NCI-H460 (cell line): ENCODE results near the gene FOXJ3. TPM values are rescaled to one million over a fixed set of nuclear protein-coding genes. Genes with fewer than 3 reads are reported as not detected.
A peak's percentile ranks its signal among the peaks of the same experiment; 100 is the strongest.

ENCODE experiments used
- DNase-seq: peaks from one replicate; pipeline ENCODE4 v3.0.0-alpha.2; 2016; ENCODE audit warnings: low read depth; ENCODE audit errors: extremely low read depth
- total RNA-seq: library from RNA; depleted of rRNA; stranded (reverse); fragments of >200 nt; shearing (Covaris generic); gene quantifications from 2 replicates; pipeline ENCODE4 v1.2.3, GENCODE V29; 2014

Gene FOXJ3
- total RNA-seq, 1 experiment from 2014 or later = 30.0 TPM

DNA sequence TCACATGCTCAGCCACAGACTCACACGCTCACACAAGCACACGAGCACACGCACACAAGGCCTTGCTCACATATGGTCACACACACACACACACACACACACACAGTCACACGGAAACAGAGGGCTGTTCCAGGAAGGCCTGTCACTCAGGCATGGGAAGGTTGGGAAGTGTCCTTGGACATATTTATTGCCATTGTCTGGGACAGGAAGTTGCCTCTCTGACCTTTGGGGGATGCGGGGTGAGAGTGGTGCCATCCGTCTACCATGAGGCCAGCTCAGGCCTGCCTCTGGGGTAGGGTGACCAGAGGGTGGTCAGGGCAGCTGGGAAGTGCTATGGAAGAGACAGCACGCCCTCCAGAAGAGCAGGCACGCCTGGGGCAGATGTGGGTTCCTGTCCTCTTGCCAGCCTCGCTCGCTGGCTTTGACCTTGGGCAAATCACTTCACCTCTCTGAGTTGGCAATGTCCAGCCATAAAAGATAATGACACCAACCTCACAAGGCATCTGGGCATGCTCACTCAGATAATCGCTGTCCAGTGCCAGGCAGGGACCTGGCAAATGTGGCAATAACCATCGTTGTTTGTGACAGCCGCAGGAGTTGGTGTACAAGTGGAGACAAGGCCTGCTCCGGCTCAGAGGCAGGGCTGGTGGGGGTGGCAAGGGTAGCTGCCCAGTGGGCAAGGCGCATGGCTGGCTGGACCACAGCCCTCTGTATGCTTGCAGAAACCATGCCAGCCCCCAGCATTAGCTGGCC is 162.5 kb downstream of the FOXJ3 start:
- no peak for DNase-seq

DNA sequence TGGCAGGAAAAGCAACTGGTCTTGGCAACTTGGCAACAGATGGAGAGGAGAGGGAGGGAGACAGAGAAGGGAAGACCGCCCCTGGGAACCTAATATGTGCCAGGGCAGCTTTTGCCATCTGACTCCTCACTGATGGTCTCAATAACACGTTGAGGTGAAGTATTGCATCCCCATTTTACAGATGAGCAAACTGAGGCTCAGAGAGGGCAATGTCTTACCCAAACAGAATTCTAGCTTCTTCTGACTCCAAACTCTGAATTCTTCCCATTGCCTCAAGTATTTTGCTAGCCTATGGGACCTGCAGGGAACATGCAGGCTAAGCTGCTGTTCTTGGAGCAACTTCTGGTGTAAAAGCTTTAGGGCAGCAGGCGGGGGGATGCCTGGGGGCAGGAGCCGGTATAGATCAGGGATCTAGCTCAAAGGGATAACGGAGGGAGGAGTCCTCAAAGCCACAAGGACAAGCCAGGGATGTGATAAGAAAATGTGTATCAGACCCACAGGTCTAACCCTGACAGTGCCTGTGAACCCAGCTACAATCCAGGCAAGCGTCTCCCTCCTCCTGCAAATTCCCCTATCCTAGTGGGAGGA is 163.3 kb downstream of the FOXJ3 start:
- no peak for DNase-seq

DNA sequence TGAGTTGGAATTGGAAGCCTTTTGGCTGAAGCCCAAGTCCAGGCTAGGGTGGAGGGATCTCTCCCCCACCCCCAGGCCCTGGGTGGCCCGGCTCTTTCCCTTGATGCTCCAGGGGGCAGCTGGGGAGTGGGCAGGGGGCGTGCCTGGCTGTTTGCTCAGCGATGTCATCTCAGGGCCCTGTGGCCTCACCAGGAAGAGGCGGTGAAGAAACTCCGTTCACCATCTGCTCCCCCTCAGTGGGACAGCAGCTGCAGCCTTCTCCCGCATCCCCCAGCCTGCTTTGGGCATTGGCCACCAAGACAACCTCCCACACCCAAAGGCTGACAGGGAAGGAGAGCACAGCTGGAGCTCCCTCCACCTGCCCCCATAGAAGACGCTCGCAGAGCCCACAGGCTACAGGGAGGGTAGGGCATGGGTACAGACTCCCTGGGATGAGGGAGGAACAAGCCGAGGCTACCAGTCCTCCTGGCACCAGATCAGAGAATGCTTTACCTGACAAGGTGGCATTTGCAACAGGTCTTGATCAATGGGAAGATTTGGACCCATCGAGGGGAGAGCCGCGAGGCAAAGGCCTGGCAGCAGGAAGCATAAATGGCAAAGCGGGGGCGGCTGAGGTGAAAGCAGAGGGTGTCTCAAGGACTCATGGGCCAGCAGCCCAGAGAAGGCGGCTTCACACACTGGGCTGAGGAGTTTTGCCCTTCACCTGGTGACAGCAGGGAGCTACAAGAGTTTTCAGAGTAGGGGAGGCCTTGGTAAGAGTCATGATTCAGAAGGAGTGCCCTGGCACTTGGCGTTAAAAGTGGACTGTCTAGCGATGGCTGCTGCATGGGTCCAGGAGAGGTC is 164.0 kb downstream of the FOXJ3 start:
- no peak for DNase-seq

DNA sequence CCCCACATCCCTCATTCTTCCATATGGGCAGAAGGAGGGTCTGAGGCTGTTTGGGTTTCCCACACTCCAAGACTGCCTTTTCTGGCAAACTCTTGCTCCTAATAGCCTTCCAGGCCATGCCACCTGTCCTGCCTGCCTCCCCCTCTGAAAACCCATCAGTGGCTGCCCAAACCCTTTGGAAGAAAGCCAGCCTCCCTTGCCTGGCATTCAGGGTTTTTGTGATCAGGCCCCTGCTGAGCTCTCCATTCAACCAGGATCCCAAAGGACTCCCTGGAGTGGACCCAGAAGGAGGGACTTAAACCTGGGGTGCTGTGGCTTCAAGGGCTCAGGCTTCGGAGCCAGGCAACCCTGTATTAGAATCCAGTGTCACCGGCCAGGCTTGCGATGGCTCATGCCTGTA is 166.3 kb downstream of the FOXJ3 start:
- no peak for DNase-seq

DNA sequence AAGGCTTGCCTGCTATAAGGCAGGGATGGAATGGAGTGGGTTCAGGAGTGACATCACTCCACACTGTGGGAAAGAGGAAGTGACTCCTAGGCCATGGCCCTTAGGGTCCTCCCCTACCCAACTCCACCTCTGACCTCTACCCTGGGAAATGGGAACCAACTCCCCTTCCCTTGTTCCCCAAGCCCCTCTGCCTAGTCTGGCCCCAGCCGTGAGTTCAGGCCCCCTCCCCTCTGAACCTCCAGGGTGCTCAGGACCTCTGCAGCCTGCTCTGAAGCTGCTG is 166.7 kb downstream of the FOXJ3 start:
- DNase-seq = no peak

DNA sequence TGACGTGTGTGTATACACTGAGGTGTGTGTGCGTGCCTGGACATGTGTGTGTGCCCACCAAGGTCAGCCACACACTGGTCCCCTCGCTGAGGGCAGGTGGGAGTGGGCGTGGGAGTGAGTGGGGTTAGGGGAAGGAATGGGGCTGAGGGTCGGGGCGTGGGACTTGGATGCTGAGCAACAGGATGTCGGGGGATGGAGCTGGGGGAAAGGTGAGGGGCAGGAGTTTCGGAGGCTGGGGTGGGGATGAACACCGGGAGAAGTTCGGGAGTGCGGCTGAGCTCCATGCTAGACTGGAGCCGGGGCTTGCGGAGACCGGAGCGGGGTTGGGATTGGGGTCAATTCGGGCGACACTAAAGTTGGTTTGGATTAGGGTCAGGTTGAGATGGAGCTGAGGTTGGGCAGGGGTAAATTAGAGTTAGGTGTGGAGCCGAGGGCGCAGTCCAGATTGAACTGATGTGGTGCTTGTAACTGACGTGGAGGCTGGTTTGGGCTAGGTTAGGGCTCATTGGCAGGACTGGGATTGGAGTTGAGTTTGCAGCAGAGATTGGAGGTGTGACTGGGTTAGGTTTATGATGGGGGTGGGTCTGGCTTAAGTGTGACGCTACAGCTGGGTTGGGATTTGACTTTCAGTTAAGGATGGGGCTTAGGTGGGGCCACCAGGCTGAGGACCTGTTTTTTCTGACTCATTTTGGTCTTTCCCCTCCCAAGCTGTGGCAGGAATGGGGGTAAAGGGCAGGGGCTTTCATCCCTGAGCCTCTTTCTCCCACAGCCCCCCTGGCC is 167.2 kb downstream of the FOXJ3 start:
- no peak for DNase-seq

DNA sequence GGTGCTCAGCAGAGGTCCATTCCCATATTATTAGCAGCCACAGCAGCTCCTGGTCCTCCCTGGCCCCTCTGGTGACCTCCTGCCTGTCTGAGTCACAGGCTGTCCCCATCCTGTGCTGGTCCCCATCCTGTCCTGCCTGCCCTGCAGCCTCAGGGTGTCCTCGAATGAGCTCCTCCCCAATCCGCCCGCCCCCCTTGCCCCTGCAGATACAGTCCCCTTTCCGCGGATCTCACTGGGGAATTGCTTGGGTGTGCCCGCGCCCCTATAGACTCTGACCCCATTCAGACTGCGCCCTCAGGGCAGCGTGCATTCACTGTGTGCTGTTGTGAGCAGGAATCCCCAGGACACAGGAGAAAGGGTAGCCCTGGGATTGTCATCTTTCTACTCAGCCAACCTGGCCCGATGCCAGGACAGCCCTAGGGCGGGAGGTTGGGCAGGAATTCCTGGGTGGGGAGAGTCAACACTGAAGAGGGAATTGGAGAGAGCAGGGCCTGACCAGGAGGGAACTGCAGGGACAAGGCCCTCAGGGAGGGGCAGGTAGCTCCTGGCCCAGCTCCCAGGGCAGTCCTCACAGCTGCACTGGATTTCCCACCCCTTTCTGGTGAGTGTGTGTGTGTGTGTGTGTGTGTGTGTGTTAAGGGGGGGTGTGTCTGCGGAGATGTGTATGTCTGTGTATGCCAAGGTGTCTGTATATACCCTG is 169.4 kb downstream of the FOXJ3 start:
- DNase-seq = peak; percentile 31

DNA sequence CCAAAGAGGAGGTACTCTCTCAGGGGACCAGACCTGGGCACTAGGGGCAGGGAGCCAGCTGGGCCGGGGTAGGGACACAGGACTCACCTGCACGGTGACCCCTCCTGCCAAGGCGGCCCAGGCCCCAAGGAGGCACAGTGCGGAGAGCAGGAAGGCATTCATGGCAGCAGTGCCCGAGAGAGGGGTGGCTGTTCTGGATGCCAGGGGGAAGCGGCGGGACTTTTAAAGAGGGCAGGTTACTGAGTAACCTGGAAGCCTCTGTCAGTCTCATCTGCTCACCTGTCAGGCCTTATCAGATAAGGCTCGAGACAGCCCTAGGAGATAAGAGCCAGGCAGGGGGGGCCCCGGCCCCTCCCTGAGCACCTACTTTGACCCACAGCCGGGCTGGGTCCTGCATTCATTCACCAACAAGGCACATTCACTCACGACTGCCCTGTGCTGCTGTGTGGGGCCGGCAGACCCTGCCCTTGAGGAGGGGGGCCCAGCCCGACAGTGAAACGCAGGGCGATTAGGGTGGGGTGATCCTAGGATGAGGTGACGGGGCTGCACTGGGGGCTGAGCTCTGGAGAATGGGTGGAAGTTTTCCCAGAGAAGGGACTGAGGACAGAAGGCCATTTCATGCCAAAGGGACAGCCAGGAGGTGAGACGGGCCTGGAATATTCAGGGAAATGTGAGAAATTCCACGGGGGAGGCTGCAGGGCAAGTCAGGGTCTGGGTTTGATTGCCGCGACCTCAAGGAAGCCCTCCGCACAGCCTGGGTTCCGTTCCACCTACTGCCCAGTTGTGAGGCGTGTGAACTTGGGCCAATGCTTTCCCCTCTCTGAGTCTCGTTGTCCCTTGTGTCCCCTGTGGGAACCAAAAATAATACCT is 170.2 kb downstream of the FOXJ3 start, which contains the start of gene GUCA2A:
Gene GUCA2A, minus strand, starts transcription at position 195 of the 870 bp plus-strand sequence. Its CDS starts 33 bp downstream, at position 162.
- no peak for DNase-seq

DNA sequence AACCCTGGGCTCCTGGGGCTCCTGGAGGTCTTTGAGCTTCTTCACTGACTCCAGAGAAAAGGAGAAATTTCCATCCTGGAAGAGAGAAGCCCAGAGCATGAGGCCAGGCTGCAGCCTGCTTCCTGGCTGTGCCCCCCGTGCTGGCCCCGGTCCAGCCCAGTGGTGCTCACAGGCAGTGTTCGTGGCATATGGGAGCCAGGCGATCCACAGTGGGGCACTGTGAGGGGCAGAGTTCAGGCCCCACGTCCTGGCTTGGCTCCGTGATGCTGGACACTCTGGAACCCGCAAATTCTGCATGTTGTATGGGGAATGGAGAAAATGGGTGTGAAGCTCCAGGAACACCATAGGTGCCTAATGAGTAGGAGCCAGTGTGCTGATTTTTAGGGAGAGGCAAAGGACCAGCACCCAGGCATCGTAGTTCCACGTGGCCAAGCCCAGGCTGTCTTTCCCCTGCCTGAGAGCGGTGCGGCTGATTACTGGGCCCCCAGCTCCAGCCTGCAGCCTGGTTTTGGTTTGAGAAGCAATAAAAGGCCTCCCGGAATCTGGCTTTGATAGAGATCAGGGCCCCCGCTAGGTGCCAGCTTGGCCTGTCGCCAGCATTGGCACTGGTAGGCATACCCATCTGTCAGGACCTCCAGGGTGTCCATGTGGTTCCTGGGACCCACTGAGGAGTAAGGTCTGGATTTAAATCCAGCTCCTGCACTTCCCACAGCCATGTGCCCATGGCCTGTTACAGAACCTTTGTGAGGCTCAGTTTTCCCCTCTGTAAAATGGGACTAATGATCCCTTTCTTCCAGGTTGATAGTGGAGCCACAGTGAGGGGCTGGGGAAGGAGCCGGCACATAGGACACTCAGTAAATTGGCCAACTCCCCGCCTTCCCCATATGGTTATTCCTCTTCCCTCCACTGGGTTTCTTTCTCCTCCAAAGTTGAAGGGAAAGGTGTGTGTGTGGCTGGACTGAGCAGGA is 171.2 kb downstream of the FOXJ3 start:
- DNase-seq = no peak

DNA sequence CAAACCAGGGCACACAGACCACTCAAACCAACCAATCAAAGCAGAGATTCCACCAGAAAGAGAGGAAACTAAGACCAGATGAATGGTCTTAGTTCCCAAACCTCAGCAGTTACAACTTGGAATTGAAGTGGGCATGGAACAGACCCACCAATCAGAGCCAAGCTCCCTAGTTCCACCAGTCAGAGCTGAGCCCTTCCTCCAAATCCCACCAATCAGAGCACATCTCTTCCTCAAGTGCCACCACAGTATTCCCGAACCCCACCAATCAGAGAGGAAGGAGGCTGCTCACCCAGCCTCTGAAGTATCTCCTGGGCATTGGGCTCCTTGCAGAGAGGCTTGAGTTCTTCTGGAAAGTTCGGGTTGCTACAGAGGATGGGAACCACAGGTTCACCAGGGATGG is 171.9 kb downstream of the FOXJ3 start:
- no peak for DNase-seq

DNA sequence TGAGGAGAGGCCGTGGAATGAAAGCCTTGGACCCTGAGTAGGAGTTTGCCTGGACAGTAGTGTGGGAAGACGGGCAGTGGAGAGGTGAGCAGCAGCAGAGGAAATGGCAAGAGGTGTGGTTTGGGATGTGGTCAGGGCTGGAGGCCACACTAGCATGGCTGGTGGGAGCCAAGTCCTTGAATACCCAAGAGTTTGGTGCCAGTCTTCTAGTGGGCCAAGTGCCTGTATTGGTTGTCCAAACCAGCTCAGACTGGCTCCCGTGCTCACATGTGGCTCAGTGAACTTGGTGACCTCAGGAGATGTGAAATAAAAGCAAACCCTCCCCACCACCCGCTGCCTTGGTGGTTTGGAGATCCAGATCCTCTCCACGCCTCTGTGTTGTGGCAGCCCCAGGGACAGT is 172.9 kb downstream of the FOXJ3 start:
- DNase-seq = no peak

DNA sequence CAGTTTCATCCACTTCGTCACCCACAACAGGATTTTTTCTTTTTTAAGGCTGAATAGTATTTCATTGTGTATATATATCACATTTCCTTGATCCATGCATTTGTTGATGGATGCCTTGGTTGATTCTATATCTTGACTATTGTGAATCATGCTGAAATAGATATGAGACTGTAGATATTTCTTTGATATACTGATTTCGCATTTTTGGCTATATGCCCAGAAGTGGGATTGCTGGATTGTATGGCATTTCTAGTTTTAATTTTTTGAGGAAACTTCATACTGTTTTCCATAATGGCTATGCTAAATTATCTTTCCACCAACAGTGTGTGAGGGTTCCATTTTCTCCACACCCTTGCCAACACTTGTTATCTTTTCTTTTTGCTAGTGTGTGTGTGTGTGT is 176.8 kb downstream of the FOXJ3 start:
- DNase-seq = no peak

DNA sequence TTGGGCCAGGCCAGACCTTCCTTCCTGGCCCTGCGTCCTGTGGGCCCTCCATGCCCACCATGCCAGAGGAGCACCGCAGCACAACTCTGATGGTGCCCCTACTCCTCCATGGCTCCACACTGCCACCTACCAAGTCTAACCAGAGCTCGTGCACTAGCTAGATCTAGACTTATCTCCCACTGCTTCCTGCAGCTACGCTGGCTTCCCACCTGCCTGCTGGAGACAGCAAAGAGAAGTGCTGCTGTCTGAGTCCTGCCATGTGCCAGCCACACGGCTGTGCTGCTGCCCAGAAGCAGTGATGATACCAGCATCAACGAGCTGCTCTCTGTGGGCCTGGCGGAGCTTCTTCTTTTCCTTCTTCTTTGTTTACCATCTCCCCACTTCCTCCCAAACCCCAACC is 177.4 kb downstream of the FOXJ3 start:
- no peak for DNase-seq

DNA sequence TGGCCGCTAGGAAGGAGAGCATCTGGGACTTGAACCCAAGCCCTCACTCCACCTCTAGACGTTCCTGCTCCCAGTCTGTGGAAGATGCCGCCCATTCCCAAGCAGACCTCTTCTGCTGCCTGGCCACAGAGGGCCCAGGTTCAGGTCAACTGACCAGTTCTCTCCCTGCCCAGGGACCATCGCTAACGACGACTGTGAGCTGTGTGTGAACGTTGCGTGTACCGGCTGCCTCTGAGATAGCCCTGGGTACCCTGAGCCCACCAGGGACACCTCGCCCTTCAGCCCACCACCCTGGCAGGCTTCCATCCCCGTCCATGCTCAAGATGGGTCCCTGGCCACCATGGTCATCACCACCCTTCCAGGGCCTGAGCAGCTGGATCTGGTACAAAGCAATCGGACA is 179.7 kb downstream of the FOXJ3 start:
- no peak for DNase-seq

DNA sequence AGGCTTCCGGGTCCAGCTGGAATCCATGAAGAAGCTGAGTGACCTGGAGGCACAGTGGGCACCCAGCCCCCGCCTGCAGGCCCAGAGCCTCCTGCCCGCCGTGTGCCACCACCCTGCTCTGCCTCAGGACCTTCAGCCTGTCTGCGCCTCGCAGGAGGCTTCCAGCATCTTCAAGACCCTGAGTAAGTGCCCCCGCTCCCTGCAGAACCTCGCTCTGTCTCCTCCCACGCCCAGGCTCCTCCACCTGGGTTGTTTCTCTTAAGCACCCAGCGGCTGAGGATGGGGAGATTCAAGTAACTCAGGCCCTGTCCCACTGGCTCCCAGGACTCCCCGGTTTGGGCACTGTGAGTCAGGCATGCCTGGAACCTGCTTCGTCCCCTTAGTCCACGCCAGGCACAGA is 180.3 kb downstream of the FOXJ3 start:
- no peak for DNase-seq

DNA sequence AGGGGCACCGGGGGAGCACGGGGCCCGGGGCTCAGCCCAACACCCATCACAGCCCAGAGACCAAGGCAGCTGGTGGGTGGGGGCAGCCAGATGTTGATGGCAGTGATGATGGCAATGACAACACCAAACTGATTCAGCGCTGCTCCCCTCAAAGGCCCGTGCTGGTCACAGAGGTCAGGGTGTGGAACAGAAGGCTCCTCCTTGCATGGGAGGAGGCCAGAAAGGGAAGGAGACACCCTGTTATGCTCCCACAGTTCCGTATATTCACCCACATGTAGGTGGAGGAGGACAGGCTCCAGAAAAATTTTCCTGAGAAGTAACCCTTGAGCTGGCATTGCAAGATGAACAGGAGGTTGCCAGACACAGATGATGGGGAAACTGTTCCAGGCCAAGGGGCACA is 181.4 kb downstream of the FOXJ3 start:
- DNase-seq = no peak

DNA sequence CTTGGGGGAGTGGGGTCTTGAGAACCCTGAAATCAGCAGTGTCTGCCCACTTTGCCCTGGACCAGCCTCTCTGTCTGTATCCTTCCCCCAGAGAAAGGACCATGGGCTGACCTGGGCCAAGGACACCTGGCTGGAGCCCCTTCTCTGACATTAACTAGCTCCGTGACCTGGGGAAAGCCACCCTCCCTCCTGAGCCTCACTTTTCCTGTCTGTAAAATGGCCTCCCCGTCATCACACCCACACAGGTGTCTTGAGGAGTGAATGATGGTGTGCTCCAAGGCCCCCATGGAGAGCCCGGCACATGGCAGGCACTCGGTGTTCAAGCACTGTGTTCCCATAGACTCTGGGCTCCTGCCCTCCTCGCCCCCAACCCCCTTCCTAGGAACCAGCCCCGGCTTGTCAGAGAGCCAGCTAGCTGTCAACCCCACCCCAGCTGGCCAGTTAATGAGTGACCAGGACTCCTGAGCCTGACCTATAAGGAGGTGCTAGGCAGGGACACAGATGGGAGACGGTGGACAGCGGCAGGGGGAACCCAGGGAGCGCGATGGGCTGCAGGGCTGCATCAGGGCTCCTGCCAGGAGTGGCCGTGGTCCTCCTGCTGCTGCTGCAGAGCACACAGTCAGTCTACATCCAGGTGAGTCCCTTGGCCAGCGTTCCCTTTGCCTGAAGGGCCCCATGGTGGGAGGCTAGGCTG is 182.0 kb downstream of the FOXJ3 start, which contains the start of gene GUCA2B:
Gene GUCA2B, plus strand, starts transcription at position 504 of the 694 bp plus-strand sequence. Its CDS starts 41 bp downstream, at position 545.
- DNase-seq = no peak

DNA sequence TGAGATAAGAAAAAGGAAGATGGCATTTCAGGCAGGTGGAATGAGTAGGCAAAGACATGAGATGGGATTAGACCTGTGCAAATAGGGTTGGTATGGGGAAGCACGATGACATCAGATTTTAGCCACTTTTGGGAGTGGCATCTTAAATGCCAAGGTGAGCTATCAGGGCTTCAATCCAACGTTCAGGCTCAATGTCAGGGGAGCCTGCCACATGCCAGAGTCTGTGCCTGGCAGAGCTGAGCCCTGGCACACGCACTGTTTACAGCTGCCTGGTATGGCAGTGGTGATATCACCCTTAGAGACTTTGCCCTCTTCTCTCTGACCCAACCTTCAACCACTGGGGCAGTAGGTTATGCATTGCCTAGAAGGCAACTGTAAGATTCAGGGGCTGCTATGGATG is 182.9 kb downstream of the FOXJ3 start:
- no peak for DNase-seq
